ENCODE measurements around the gene FRMD4A. TPM values are rescaled to one million over a fixed set of nuclear protein-coding genes. Genes with fewer than 3 reads are reported as not detected.

Gene FRMD4A
- total RNA-seq, 2 experiments from 2014 or later: 3.1 to 3.7 TPM

- ChIA-PET POLR2A (no interaction called here), CTCF (no interaction called here)
- H3K27me3 Mint-ChIP-seq: peaks cover 51% of the 10 kb centered on the region
Observed at GRCh38 chr10:14312014-14312413, 18.7 kb downstream of the FRMD4A start.

GRCh38 chr10:14311206-14311957, 19.3 kb downstream of the FRMD4A start:
- no peak for TF ChIP-seq CTCF (IDR thresholded peaks at IDR 0.05)

More at GRCh38 chr10:14312014-14312413, 18.7 kb downstream of the FRMD4A start:
- ATAC-seq (ENCODE audit: poor library complexity) (no peak), DNase-seq (no peak)
- Histone ChIP-seq H3K36me3 (ENCODE audit: insufficient read depth, low read length) (no peaks in the 10 kb centered on the region), H3K9me3 (ENCODE audit: control insufficient read depth in 1 of 2, insufficient read depth in 1 of 2, low read length in 2 of 2) (no peaks in the 10 kb centered on the region), H3K4me1 (ENCODE audit: insufficient read depth, low read length) (no peaks in the 10 kb centered on the region), H3K4me3 (ENCODE audit: low read length) (no peak overlapping the region), H3K27ac (ENCODE audit: low read depth in 1 of 2, low read length in 2 of 2) (no peak overlapping the region), H3K27me3 (ENCODE audit: control insufficient read depth in 1 of 2, insufficient read depth in 2 of 2, low read length in 2 of 2) (peaks cover 5 to 13% of the 10 kb centered on the region in 2 experiments)
- H3K4me1 Mint-ChIP-seq (ENCODE audit: low read depth): no peaks in the 10 kb centered on the region
- intact Hi-C loops (cut with DNase I, micrococcal nuclease): no loop called here
- no peak for TF ChIP-seq CTCF (IDR thresholded peaks at IDR 0.05)
- H3K36me3 Mint-ChIP-seq (ENCODE audit: low read depth): no peaks in the 10 kb centered on the region
- no peaks in the 10 kb centered on the region for H3K9me3 Mint-ChIP-seq
- no peak overlapping the region for H3K27ac Mint-ChIP-seq
- H3K4me3 Mint-ChIP-seq: no peak overlapping the region

GRCh38 chr10:14309593-14309992, 21.1 kb downstream of the FRMD4A start:
- H3K4me1 Mint-ChIP-seq (ENCODE audit: low read depth): no peaks in the 10 kb centered on the region
- DNase-seq (no peak), ATAC-seq (ENCODE audit: poor library complexity) (no peak)
- Histone ChIP-seq H3K4me1 (ENCODE audit: insufficient read depth, low read length) (no peaks in the 10 kb centered on the region), H3K27ac (ENCODE audit: low read depth in 1 of 2, low read length in 2 of 2) (no peak overlapping the region), H3K4me3 (ENCODE audit: low read length) (no peak overlapping the region), H3K9me3 (ENCODE audit: control insufficient read depth in 1 of 2, insufficient read depth in 1 of 2, low read length in 2 of 2) (no peaks in the 10 kb centered on the region), H3K27me3 (ENCODE audit: control insufficient read depth in 1 of 2, insufficient read depth in 2 of 2, low read length in 2 of 2) (peaks cover 5% of the 10 kb centered on the region in 2 experiments), H3K36me3 (ENCODE audit: insufficient read depth, low read length) (no peaks in the 10 kb centered on the region)
- POLR2A ChIA-PET: no interaction called here
- intact Hi-C loops (cut with DNase I, micrococcal nuclease): no loop called here
- H3K4me3 Mint-ChIP-seq: no peak overlapping the region
- no peak for TF ChIP-seq CTCF (IDR thresholded peaks at IDR 0.05)
- no peaks in the 10 kb centered on the region for H3K36me3 Mint-ChIP-seq (ENCODE audit: low read depth)
- no peaks in the 10 kb centered on the region for H3K9me3 Mint-ChIP-seq
- no peak overlapping the region for H3K27ac Mint-ChIP-seq
- CTCF ChIA-PET: no interaction called here
- H3K27me3 Mint-ChIP-seq: peaks cover 34% of the 10 kb centered on the region

More at GRCh38 chr10:14311206-14311957, 19.3 kb downstream of the FRMD4A start:
- ChIA-PET CTCF (no interaction called here), POLR2A (no interaction called here)
- DNase-seq (no peak), ATAC-seq (ENCODE audit: poor library complexity) (no peak)
- Mint-ChIP-seq H3K27ac (no peak overlapping the region), H3K4me3 (no peak overlapping the region), H3K9me3 (no peaks in the 10 kb centered on the region), H3K36me3 (ENCODE audit: low read depth) (no peaks in the 10 kb centered on the region), H3K4me1 (ENCODE audit: low read depth) (no peaks in the 10 kb centered on the region), H3K27me3 (peaks cover 47% of the 10 kb centered on the region)
- no peaks in the 10 kb centered on the region for H3K36me3 ChIP-seq (ENCODE audit: insufficient read depth, low read length)
- H3K4me3 ChIP-seq (ENCODE audit: low read length): no peak overlapping the region
- peaks cover 5 to 11% of the 10 kb centered on the region in 2 experiments for H3K27me3 ChIP-seq (ENCODE audit: control insufficient read depth in 1 of 2, insufficient read depth in 2 of 2, low read length in 2 of 2)
- no peaks in the 10 kb centered on the region for H3K9me3 ChIP-seq (ENCODE audit: control insufficient read depth in 1 of 2, insufficient read depth in 1 of 2, low read length in 2 of 2)
- H3K4me1 ChIP-seq (ENCODE audit: insufficient read depth, low read length): no peaks in the 10 kb centered on the region
- H3K27ac ChIP-seq (ENCODE audit: low read depth in 1 of 2, low read length in 2 of 2): no peak overlapping the region
- intact Hi-C loops (cut with DNase I, micrococcal nuclease): no loop called here
